PC-3 (cell line): Measurements from ENCODE around the gene TMEM59.

ENCODE experiments used
- EZH2 ChIP-seq: fragments of 300-600 bp; sonication (generic); IDR thresholded peaks from one replicate; pipeline ENCODE4 v1.6.1; 2017; ENCODE audit warnings: antibody characterized with exemption, mild to moderate bottlenecking, low read length; ENCODE audit not compliant: unreplicated experiment
- EZH2phosphoT487 ChIP-seq: fragments of 300-600 bp; sonication (generic); IDR thresholded peaks from 2 replicates; pipeline ENCODE4 v1.6.1; 2018; ENCODE audit warnings: mild to moderate bottlenecking, antibody characterized with exemption, low read length, borderline replicate concordance
- TF ChIP-seq, protein P1 (sequence below): fragments of 300-600 bp; sonication (generic); conservative IDR thresholded peaks from 2 replicates; pipeline ENCODE4 v1.5.1; 2017; ENCODE audit warnings: antibody characterized with exemption, low read depth, mild to moderate bottlenecking, low read length

DNA sequence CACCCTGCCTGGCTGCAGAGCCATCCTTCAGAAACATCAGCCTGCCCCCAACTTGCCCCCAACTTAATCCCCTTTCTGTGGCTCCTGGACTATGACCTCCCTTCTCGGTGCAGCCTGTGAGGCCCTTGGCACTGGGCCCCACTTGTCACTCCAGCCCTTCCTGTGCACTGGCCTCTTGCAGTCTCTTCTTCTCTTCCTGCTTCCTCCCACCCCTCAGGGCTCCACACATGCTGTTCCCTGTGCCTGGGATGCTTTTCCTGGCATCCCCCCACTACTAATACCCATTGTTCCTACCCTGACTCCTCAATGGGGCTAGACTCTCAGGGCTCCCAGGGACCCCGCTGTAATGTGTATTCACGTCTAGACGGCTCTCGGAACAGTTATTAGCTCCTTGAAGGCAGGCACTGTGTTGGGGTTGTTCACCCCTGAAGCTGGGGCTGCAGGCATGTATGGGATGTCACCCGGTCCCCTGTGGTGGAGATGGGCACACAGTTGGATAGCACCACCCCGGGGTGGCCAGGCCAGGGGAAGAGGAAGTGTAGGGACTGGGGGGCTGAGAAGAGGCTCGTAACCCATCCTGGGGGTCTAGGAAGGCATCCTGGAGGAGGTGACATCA lies 39.5 kb downstream of the TMEM59 start:
- TF ChIP-seq, protein P1, sequence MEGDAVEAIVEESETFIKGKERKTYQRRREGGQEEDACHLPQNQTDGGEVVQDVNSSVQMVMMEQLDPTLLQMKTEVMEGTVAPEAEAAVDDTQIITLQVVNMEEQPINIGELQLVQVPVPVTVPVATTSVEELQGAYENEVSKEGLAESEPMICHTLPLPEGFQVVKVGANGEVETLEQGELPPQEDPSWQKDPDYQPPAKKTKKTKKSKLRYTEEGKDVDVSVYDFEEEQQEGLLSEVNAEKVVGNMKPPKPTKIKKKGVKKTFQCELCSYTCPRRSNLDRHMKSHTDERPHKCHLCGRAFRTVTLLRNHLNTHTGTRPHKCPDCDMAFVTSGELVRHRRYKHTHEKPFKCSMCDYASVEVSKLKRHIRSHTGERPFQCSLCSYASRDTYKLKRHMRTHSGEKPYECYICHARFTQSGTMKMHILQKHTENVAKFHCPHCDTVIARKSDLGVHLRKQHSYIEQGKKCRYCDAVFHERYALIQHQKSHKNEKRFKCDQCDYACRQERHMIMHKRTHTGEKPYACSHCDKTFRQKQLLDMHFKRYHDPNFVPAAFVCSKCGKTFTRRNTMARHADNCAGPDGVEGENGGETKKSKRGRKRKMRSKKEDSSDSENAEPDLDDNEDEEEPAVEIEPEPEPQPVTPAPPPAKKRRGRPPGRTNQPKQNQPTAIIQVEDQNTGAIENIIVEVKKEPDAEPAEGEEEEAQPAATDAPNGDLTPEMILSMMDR, result no peak
- TF ChIP-seq EZH2 (no peak), EZH2phosphoT487 (no peak)
